Activated B cell treated with CpG ODN at 0.5 μM for 24 hours (primary cell): ENCODE measurements around the gene FGGY. TPM values are rescaled to one million over a fixed set of nuclear protein-coding genes. Genes with fewer than 3 reads are reported as not detected.
"Not testable (repeated sequence)": the region's sequence is repeated elsewhere in the genome, so short reads cannot be mapped to it uniquely, and the experiment has no call there.

Experiments
- ATAC-seq: fragments of 200-7000 bp; cut with Tn5 transposase; one replicate; pipeline ENCODE4 v1.10.0; 2021; ENCODE audit warnings: low read depth, mild to moderate bottlenecking, moderate library complexity
- CTCF ChIA-PET: fragments of 350-600 bp; sonication (Branson Sonifier 250); formaldehyde crosslinking; loops from one replicate; lab custom pipeline; 2021; ENCODE audit warnings: antibody characterized with exemption; lab: Charles Lee
- POLR2A ChIA-PET: fragments of 350-600 bp; sonication (Branson Sonifier 250); formaldehyde crosslinking; loops from one replicate; lab custom pipeline; 2021; ENCODE audit warnings: antibody characterized with exemption; lab: Charles Lee
- DNase-seq: peaks from one replicate; pipeline ENCODE4 v3.0.0; 2022
- H3K27ac Mint-ChIP-seq: one replicate; pipeline ENCODE4 v1.8.0; 2020; ENCODE audit warnings: mixed read lengths
- H3K27me3 Mint-ChIP-seq: one replicate; pipeline ENCODE4 v1.8.0; 2021; ENCODE audit warnings: mixed read lengths
- H3K36me3 Mint-ChIP-seq: one replicate; pipeline ENCODE4 v1.8.0; 2021; ENCODE audit warnings: low read depth, mixed read lengths
- H3K4me1 Mint-ChIP-seq: one replicate; pipeline ENCODE4 v1.8.0; 2021; ENCODE audit warnings: mixed read lengths
- H3K4me3 Mint-ChIP-seq: one replicate; pipeline ENCODE4 v1.8.0; 2020; ENCODE audit warnings: mild to moderate bottlenecking, mixed read lengths
- H3K9me3 Mint-ChIP-seq: one replicate; pipeline ENCODE4 v1.8.0; 2020; ENCODE audit warnings: mixed read lengths
- intact Hi-C: fragments of 100-400 bp; cut with micrococcal nuclease; formaldehyde crosslinking; loops from one replicate; pipeline ENCODE4 v1.15.1; 2024
- total RNA-seq: library from RNA; stranded (reverse); gene quantifications from 2 replicates; pipeline ENCODE4 v1.2.3, GENCODE V29; 2022
- TF ChIP-seq, protein P1 (sequence below): fragments of 200-600 bp; IDR thresholded peaks from one replicate; pipeline ENCODE4 v1.8.0; 2022; ENCODE audit warnings: antibody characterized with exemption, mild to moderate bottlenecking

FGGY gene
- total RNA-seq, 1 donor from 2014 or later = 24.0 TPM

DNA sequence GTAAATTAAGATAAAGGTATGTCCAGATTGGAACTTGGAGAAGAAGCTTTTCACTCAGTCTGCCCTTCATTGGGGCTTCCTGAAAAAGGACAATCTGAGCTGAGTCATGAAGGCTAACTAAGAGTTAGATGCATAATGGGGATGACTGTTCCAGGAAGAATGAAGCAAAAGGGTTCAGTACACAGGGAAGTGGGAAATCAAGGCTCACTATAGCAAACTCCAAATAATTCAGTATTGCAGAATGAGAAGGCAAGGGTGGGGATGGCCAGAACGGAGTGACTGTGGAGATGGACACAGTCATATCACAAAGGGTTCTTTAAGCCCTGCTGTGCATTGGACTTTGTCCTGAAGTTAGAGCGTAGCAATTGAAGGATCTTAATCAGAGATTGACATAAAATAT is 158.3 kb downstream of the FGGY start:
- DNase-seq (no peak), ATAC-seq (no peak)
- Mint-ChIP-seq H3K4me3 (no peak overlapping the region), H3K27ac (no peak overlapping the region), H3K4me1 (peaks cover 10% of the 10 kb centered on the region), H3K36me3 (peaks cover 7% of the 10 kb centered on the region), H3K27me3 (no peaks in the 10 kb centered on the region), H3K9me3 (peaks cover 4% of the 10 kb centered on the region)
- intact Hi-C loops = no loop called here
- ChIA-PET POLR2A (no interaction called here), CTCF (no interaction called here)
- TF ChIP-seq, protein P1, sequence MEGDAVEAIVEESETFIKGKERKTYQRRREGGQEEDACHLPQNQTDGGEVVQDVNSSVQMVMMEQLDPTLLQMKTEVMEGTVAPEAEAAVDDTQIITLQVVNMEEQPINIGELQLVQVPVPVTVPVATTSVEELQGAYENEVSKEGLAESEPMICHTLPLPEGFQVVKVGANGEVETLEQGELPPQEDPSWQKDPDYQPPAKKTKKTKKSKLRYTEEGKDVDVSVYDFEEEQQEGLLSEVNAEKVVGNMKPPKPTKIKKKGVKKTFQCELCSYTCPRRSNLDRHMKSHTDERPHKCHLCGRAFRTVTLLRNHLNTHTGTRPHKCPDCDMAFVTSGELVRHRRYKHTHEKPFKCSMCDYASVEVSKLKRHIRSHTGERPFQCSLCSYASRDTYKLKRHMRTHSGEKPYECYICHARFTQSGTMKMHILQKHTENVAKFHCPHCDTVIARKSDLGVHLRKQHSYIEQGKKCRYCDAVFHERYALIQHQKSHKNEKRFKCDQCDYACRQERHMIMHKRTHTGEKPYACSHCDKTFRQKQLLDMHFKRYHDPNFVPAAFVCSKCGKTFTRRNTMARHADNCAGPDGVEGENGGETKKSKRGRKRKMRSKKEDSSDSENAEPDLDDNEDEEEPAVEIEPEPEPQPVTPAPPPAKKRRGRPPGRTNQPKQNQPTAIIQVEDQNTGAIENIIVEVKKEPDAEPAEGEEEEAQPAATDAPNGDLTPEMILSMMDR = no peak

- TF ChIP-seq, protein P1 = no peak
- peaks cover 6% of the 10 kb centered on the region for H3K9me3 Mint-ChIP-seq
- DNase-seq = no peak
- no peak overlapping the region for H3K27ac Mint-ChIP-seq
- ChIA-PET POLR2A (no interaction called here), CTCF (no interaction called here)
- peaks cover 15% of the 10 kb centered on the region for H3K36me3 Mint-ChIP-seq
- H3K27me3 Mint-ChIP-seq = no peaks in the 10 kb centered on the region
- intact Hi-C loops = no loop called here
- ATAC-seq = no peak
- no peak overlapping the region for H3K4me3 Mint-ChIP-seq
- peaks cover 10% of the 10 kb centered on the region for H3K4me1 Mint-ChIP-seq
Measured at GRCh38 chr1:59457786-59458185, 160.9 kb downstream of the FGGY start.

- TF ChIP-seq, protein P1 = no peak
- peaks cover 6% of the 10 kb centered on the region for H3K9me3 Mint-ChIP-seq
- ChIA-PET CTCF (no interaction called here), POLR2A (no interaction called here)
- no peak for DNase-seq
- no peak overlapping the region for H3K27ac Mint-ChIP-seq
- peaks cover 15% of the 10 kb centered on the region for H3K36me3 Mint-ChIP-seq
- no peak overlapping the region for H3K4me3 Mint-ChIP-seq
- intact Hi-C loops = no loop called here
- H3K27me3 Mint-ChIP-seq = no peaks in the 10 kb centered on the region
- peaks cover under 1% of the 10 kb centered on the region for H3K4me1 Mint-ChIP-seq
- ATAC-seq = no peak
Measured at GRCh38 chr1:59458884-59459283, 162.0 kb downstream of the FGGY start.

DNA sequence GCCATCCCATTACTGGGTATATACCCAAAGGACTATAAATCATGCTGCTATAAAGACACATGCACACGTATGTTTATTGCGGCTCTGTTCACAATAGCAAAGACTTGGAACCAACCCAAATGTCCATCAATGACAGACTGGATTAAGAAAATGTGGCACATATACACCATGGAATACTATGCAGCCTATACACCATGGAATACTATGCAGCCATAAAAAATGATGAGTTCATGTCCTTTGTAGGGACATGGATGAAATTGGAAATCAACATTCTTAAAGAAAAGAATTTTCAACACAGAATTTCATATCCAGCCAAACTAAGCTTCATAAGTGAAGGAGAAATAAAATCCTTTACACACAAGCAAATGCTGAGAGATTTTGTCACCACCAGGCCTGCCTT is 166.0 kb downstream of the FGGY start:
- intact Hi-C loops, H3K4me3 Mint-ChIP-seq, DNase-seq, CTCF ChIA-PET, POLR2A ChIA-PET, H3K9me3 Mint-ChIP-seq, H3K4me1 Mint-ChIP-seq, ATAC-seq, H3K27me3 Mint-ChIP-seq, H3K27ac Mint-ChIP-seq: not testable (repeated sequence)
- peaks cover 13% of the 10 kb centered on the region for H3K36me3 Mint-ChIP-seq

DNA sequence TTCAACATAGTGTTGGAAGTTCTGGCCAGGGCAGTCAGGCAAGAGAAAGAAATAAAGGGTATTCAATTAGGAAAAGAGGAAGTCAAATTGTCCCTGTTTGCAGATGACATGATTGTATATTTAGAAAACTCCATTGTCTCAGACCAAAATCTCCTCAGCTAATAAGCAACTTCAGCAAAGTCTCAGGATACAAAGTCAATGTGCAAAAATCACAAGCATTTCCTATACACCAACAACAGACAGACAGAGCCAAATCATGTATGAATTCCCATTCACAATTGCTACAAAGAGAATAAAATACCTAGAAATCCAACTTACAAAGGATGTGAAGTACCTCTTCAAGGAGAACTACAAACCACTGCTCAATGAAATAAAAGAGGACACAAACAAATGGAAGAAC is 168.6 kb downstream of the FGGY start:
- POLR2A ChIA-PET, CTCF ChIA-PET, H3K4me1 Mint-ChIP-seq, H3K27ac Mint-ChIP-seq, H3K9me3 Mint-ChIP-seq, DNase-seq, ATAC-seq, H3K27me3 Mint-ChIP-seq, intact Hi-C loops, H3K4me3 Mint-ChIP-seq: not testable (repeated sequence)
- H3K36me3 Mint-ChIP-seq = peaks cover 19% of the 10 kb centered on the region

- TF ChIP-seq, protein P1 = no peak
- Mint-ChIP-seq H3K36me3 (peaks cover 17% of the 10 kb centered on the region), H3K4me3 (no peak overlapping the region), H3K27ac (no peak overlapping the region), H3K9me3 (peaks cover 13% of the 10 kb centered on the region), H3K4me1 (no peaks in the 10 kb centered on the region), H3K27me3 (no peaks in the 10 kb centered on the region)
- ChIA-PET CTCF (no interaction called here), POLR2A (no interaction called here)
- intact Hi-C loops = no loop called here
- DNase-seq = no peak
- ATAC-seq = no peak
Measured at GRCh38 chr1:59468828-59469428, 172.0 kb downstream of the FGGY start.

DNA sequence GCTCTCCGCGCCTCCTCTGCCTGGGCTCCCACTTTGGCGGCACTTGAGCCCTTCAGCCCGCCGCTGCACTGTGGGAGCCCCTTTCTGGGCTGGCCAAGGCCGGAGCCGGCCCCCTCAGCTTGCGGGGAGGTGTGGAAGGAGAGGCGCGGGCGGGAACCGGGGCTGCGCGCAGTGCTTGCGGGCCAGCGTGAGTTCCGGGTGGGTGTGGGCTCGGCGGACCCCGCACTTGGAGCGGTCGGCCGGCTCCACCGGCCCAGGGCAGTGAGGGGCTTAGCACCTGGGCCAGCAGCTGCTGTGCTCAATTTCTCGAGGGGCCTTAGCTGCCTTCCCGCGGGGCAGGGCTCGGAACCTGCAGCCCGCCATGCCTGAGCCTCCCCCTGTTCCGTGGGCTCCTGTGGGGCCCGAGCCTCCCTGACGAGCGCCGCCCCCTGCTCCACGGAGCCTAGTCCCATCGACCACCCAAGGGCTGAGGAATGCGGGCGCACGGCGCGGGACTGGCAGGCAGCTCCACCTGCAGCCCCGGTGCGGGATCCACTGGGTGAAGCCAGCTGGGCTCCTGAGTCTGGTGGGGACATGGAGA is 175.2 kb downstream of the FGGY start:
- H3K4me1 Mint-ChIP-seq, H3K27ac Mint-ChIP-seq, H3K27me3 Mint-ChIP-seq, intact Hi-C loops, POLR2A ChIA-PET, H3K4me3 Mint-ChIP-seq, ATAC-seq, DNase-seq, CTCF ChIA-PET: not testable (repeated sequence)
- Mint-ChIP-seq H3K36me3 (peaks cover 17% of the 10 kb centered on the region), H3K9me3 (peaks cover 13% of the 10 kb centered on the region)
